GM19099 (cell line): ENCODE measurements around the gene SLC16A10.

Experiments
- POLR2A ChIP-seq: IDR thresholded peaks from 3 replicates; pipeline ENCODE4 v1.6.1; 2011; ENCODE audit warnings: low read depth; ENCODE audit not compliant: insufficient read length; ENCODE audit errors: extremely low read depth

Gene SLC16A10

GRCh38 chr6:111114087-111114443 is 26.8 kb downstream of the SLC16A10 start:
- TF ChIP-seq POLR2A = no peak

GRCh38 chr6:111114482-111114881 is 27.2 kb downstream of the SLC16A10 start:
- TF ChIP-seq POLR2A = no peak

GRCh38 chr6:111118826-111119225 is 31.5 kb downstream of the SLC16A10 start:
- no peak for TF ChIP-seq POLR2A

- no peak for TF ChIP-seq POLR2A
These were observed 32.4 kb downstream of the SLC16A10 start for GRCh38 chr6:111119571-111120329.

GRCh38 chr6:111121789-111122350 is 34.6 kb downstream of the SLC16A10 start:
- TF ChIP-seq POLR2A = no peak

GRCh38 chr6:111122458-111123286 is 35.4 kb downstream of the SLC16A10 start:
- no peak for TF ChIP-seq POLR2A

- TF ChIP-seq POLR2A = no peak
These were observed 37.1 kb downstream of the SLC16A10 start for GRCh38 chr6:111124406-111124805.

GRCh38 chr6:111129013-111129412 is 41.7 kb downstream of the SLC16A10 start:
- no peak for TF ChIP-seq POLR2A

GRCh38 chr6:111147440-111147839 is 60.1 kb downstream of the SLC16A10 start:
- no peak for TF ChIP-seq POLR2A

- no peak for TF ChIP-seq POLR2A
These were observed 60.8 kb downstream of the SLC16A10 start for GRCh38 chr6:111148110-111148509.

- TF ChIP-seq POLR2A = no peak
These were observed 63.3 kb downstream of the SLC16A10 start for GRCh38 chr6:111150577-111150976.

- TF ChIP-seq POLR2A = no peak
These were observed 67.7 kb downstream of the SLC16A10 start for GRCh38 chr6:111154981-111155380.

- no peak for TF ChIP-seq POLR2A
These were observed 70.1 kb downstream of the SLC16A10 start for GRCh38 chr6:111157412-111157811.

- TF ChIP-seq POLR2A = no peak
These were observed 72.3 kb downstream of the SLC16A10 start for GRCh38 chr6:111159633-111160032.

GRCh38 chr6:111161650-111162049 is 74.3 kb downstream of the SLC16A10 start:
- TF ChIP-seq POLR2A = no peak

- no peak for TF ChIP-seq POLR2A
These were observed 75.2 kb downstream of the SLC16A10 start for GRCh38 chr6:111162504-111162903.
